T47D (cell line): ENCODE results near the gene FAM72D.
"Not testable (repeated sequence)": the region's sequence is repeated elsewhere in the genome, so short reads cannot be mapped to it uniquely, and the experiment has no call there.

Source experiments
- DNase-seq, 2 experiments: peaks; one replicate each; pipeline versions ENCODE4 v3.0.0 to v3.0.0-alpha.2; 2011 to 2012; ENCODE audit warnings: low read depth in 1 of 2, low spot score in 1 of 2
- in situ Hi-C: cut with HindIII; loops from 2 replicates; pipeline ENCODE4 v1.10.0; 2016; ENCODE audit warnings: low sequenced_read_pairs, low pct_unique_long_range_greater_than_20kb

The FAM72D gene

DNA sequence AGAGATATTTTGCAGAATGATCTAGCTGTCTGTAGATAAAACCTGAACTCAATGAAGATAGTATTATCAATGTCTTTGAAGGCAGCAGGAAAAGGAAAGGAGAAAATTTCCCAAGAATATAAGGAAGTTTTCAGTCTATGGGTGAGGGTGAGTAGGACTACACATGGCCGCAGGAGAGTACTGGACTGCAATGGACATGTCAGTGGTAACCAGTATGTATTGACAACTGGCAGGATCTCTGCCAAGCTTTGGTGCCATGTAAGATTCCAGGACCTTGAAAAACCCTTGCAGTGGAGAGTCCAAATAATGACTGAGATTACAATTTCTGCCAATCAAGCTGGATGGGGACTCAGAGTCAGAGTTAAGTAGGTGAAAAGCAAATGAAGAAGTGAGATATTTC is 29.3 kb downstream of the FAM72D start:
- in situ Hi-C loops, DNase-seq: not testable (repeated sequence)

DNA sequence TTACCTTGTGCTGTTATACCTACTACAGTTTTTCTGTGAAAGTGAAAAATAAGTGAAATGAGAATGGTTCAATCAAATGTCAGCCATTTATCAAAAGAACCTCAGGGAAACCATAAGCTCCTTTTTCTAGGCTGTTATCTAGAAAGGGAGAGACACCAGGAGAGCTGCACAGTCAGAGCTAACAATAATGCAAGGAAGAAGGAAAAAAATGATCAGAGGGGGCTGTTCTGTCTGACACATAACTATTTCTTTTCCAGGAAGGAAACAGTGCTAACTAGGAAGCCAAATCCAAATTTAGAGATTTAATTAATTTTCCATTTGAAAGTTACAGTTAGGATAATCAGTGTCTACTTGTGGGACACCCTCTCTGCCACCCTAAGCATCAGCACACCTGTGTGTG is 31.4 kb downstream of the FAM72D start:
- in situ Hi-C loops, DNase-seq: not testable (repeated sequence)

DNA sequence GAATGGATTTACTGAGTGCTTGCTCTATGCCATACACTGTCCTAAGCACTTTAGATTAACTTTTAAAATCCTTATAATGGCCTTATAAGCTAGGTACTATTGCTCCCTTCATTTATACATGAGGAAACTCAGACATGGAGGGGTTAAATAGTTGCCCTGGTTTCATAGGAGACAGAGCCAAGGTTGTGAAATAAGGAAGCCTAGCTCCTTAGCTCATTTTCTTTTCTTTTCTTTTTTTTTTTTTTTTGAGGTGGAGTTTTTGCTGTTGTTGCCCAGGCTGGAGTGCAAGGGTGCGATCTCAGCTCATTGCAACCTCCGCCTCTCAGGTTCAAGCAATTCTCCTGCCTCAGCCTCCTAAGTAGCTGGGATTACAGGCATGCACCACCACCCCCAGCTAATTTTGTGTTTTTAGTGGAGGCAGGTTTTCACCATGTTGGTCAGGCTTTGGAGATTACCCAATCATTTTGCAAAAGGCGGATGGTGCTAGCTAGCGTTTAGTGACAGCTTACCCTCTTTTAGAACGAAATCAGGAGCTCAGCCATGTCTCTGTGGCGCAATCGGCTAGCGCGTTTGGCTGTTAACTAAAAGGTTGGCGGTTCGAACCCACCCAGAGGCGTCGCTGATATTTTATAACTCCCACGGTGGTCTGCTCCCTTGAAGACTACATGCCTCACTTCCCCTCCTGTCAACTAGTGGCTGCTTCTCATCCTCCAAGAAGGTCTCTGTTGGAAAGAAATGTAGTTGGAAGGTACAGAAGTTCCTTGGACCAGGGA is 33.1 kb downstream of the FAM72D start:
- DNase-seq, in situ Hi-C loops: not testable (repeated sequence)

DNA sequence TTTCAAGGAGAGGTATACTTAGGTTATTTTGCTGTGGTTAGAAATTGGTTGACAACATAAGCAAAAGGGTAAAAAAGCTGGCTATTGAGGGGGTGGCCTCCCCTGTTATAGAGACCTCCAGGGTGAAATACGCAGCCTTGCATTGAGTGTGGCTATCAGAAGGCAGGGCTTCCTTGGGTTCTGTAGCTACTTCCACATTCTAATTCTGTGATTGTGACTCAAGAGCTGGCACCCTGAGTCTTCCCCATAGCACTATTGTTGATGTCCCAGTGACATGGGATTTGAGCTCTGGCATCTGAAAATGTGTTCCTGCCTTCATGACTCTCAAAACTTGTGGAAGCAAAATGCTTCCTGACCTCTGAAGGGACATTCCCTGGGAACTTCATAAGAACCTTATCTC is 38.7 kb downstream of the FAM72D start:
- in situ Hi-C loops, DNase-seq: not testable (repeated sequence)

DNA sequence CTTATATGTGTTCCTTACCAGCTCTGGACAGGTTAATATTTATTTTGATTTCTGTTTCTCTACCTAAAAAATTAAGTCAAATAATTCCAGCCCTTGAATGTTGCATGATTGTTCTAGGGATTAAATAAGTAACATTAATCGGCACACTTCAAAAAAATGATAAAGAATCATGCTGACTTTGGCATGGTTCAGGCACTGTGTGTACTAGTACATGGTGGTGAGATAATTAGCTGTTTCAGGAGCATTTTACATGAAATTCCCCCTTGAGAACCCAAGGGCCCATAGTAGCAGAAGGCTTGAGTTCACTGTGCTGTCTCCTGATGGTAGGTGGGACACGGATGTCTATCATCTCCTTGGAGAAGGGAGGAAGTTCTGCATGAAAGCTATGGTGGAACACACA is 44.8 kb downstream of the FAM72D start:
- DNase-seq, in situ Hi-C loops: not testable (repeated sequence)

DNA sequence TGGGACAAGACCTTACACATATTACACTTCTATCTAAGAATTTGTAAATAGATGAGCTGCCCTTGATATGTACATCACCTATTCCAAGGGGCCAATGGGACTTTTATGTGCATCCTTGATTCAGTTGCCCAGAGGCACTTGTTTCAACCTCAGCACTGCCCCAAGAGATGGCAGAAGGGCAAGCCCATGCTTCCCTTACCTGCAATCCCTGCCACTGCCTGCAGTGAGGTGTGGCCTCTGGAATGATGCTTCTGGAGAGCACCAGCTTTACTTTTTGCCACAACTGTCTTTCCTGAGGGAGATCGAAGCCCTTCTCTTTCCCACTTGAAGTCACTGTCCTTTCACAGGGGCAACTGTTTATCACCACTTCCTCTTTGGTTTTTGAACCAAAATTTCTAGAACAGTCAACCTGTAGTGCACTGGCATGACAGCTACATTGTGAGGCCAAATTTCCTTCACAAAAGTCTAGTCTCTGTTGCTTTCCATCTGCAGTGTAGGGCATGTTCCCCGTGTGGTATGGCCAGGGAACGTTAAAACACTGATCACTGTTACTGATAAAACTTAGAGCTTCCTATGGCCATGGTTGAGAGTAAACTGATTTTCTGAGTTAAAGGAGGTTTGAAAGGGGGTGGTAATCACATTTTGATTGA is 48.6 kb downstream of the FAM72D start:
- DNase-seq, in situ Hi-C loops: not testable (repeated sequence)

DNA sequence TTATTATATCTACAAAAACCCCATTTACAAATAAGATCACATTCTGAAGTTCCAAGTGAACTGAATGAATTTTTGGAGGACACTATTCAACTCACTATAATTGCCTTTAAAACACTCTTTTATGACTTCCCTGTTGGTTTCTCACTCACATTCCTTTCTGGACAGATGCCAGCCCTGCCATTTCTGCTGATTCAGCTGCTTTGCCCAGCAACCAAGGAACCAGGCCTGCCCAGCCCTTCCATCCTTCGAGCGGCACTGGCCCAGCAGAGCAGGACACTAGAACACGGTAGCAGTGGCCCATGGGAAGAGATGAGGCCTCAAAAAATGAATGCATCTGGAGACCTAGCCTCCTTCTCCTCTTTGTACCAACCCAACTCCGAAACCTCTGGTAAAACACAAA is 50.5 kb downstream of the FAM72D start:
- DNase-seq, in situ Hi-C loops: not testable (repeated sequence)

DNA sequence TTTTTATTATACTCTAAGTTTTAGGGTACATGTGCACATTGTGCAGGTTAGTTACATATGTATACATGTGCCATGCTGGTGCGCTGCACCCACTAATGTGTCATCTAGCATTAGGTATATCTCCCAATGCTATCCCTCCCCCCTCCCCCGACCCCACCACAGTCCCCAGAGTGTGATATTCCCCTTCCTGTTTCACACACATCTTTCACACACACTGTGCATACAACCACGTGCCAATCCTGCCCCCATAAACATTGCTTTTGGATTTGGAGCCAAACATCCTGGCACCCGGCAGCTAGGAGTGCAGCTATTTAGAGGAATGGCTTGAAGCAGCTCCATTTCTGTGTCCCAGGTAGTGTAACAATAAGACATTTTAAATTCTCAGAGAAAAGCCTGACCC is 51.4 kb downstream of the FAM72D start:
- in situ Hi-C loops, DNase-seq: not testable (repeated sequence)

DNA sequence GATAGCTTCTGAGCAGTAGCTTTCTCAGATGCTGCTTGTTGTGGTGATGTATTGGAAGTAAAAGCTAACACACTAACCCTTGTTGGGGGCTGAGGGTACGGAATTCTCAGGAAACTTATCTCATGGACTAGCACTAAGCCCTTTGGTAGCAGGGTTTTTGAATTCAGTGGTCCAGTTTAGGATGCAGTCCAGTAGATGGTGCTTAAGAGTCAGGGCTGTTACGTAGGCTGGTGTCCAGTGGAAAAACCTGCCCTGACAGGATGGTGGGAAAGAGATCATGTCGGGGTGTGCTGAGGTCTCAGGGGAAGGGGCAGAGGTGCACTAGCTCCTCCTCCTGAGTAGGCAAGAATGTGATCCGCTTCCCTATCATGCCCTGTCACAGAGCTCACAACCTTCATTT is 59.6 kb downstream of the FAM72D start:
- in situ Hi-C loops, DNase-seq: not testable (repeated sequence)

DNA sequence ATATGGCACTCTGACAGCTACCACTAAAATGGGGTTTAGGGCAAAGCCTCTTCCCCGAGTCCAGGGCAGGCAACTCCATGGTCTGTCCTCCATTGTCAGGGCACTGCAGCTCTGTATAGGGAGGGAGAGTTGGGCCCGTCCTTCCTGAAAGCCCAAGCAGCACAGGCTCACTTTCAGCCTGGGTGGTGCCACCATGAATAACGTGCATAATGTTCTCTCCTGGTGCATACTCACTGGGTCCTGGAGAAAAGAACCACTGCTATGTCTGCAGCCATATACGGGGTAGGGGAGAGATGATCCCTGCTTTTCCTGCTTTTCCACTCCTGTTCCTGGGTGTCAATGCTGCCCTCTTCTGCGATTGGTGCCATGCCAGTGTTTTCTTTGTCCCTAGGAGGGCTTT is 60.1 kb downstream of the FAM72D start:
- in situ Hi-C loops, result not testable (repeated sequence)
- peak in 1 of 2 experiments; percentile 4 for DNase-seq

DNA sequence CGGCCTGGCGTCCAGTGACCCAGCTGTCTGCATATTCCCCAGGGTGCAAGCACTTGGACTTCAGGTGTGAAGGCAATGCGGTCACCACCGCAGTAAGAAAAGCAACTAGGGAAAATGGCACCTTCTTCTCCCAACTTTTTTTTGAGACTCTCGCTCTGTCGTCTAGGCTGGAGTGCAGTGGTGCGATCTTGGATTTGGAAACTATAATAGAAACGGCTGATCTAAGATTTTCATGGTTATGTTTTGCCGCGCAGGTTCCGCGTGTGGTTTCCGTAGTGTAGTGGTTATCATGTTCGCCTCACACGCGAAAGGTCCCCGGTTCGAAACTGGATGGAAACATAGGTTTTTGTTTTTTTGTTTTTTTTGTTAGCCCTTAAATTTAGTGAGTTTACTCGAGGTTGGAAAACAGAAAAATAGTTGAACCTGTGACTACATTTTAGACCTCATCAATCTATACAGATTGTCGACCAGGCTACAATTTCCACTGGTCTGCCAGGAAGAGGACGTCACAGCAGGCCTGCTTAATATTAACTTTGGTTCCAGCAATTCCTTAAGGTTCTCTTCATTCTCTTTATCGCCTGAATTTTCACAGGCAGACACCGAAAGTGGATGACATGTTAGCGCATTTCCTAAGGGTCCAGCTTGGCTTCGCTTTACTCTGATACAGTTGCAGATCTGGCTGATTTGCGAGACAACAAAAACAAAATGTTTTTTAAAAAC is 61.3 kb downstream of the FAM72D start:
- DNase-seq, result peak in 1 of 2 experiments; percentile 3
- in situ Hi-C loops, result not testable (repeated sequence)

DNA sequence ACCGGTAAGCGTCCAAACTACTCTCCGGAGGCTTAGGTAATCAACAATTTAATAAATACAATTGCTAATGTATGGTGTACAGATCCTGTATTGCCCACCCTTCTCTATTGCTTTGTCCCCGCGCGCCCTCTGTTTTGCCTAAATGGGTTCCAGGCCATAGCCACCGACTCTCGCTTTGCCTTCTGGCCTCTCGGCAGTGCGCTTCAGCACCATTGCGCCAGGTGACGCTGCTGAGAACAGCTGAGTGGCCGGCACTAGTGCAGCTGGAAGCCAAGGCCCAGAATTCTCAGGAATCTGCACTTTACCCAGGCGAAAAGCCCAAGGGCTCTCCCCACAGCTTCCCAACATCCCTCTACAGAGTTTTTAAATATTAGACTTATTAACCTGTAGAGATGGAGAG is 61.9 kb downstream of the FAM72D start:
- DNase-seq, in situ Hi-C loops: not testable (repeated sequence)

DNA sequence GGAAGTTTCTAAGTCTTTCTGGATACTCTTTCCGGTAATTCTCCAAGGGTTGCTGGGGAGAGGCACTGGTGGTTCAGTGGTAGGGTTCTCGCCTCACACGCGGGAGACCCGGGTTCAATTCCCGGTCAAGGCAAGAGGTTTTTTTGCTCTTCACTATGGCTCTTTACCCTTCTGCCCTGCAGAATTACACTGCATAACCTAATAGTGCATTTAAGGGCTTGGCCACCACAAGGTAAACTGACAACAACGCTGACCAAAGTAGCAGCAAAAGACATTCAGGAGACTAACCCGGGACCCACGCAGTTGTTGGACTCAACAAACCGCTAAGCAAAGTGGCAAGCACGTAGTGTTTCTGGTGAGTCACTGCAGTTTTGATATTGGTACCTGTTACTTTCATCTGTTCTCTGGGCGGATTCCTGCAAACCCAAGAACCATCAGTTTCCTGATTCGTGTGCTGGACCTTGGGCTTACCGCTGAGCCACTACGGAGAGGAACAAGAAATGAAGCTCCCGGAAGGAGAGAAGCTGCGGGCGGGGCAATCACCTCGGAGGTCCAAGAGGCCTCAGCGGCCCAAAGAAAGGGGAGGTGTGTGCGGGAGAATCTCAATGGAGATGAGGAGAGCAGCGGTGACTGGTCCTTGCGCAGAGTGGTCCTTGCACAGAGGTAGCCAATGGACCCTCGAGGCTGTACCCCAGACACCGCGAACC is 65.4 kb downstream of the FAM72D start:
- DNase-seq, in situ Hi-C loops: not testable (repeated sequence)
